Measurements from ENCODE around the gene MYO18A. TPM values are rescaled to one million over a fixed set of nuclear protein-coding genes. Genes with fewer than 3 reads are reported as not detected.

Gene MYO18A
- 19.9 to 24.3 TPM (median 21.5 TPM) in 5 replicates for total RNA-seq (2022; extraction: Qiagen RNA extraction)

GRCh38 chr17:29180034-29180787, at the start of gene MYO18A:
Gene MYO18A, minus strand, starts transcription at chr17:29180398. Its CDS starts 13,458 bp downstream, at chr17:29166940.

GRCh38 chr17:29042679-29043538, 137.3 kb downstream of the MYO18A start, which contains the start of gene PIPOX:
Gene PIPOX, plus strand, starts transcription at chr17:29043141. Its CDS starts 85 bp downstream, at chr17:29043226.

Other genes starting within 250 kb of the MYO18A start
- 31.1 to 34.2 TPM (median 33.1 TPM) in 5 replicates for gene PHF12, start 228.9 kb downstream of the MYO18A start, total RNA-seq (2022; extraction: Qiagen RNA extraction)
- 0.03 to 0.08 TPM (median 0.03 TPM) in 3 of 5 replicates, not detected in the others for gene SEZ6, start 174.4 kb downstream of the MYO18A start, total RNA-seq (2022; extraction: Qiagen RNA extraction)
- 0.07 to 0.33 TPM (median 0.11 TPM) in 4 of 5 replicates, not detected in the other for gene PIPOX, start 137.3 kb downstream of the MYO18A start, total RNA-seq (2022; extraction: Qiagen RNA extraction)
- not detected in 5 replicates for gene CRYBA1, start 66.5 kb upstream of the MYO18A start, total RNA-seq (2022; extraction: Qiagen RNA extraction)
- gene NUFIP2, start 113.8 kb upstream of the MYO18A start, total RNA-seq (2022; extraction: Qiagen RNA extraction): 43.5 to 59.2 TPM (median 53.3 TPM) in 5 replicates
- gene TAOK1, start 210.0 kb upstream of the MYO18A start, total RNA-seq (2022; extraction: Qiagen RNA extraction): 16.2 to 24.8 TPM (median 22.0 TPM) in 5 replicates